Stimulated activated CD8-positive, alpha-beta memory T cell treated with anti-CD3 and anti-CD28 coated beads, Interleukin-15, amount 100 ng/mL, for 4 hours (primary cell): ENCODE results near the gene DYNLT1.
A peak's percentile ranks its signal among the peaks of the same experiment; 100 is the strongest.
"Not testable (repeated sequence)": the region's sequence is repeated elsewhere in the genome, so short reads cannot be mapped to it uniquely, and the experiment has no call there.

ENCODE experiments used
- DNase-seq, 2 donors: peaks; one replicate each; pipeline ENCODE4 v3.0.0-alpha.2; 2020; ENCODE audit warnings: low read depth in 2 of 2

Gene DYNLT1

DNA sequence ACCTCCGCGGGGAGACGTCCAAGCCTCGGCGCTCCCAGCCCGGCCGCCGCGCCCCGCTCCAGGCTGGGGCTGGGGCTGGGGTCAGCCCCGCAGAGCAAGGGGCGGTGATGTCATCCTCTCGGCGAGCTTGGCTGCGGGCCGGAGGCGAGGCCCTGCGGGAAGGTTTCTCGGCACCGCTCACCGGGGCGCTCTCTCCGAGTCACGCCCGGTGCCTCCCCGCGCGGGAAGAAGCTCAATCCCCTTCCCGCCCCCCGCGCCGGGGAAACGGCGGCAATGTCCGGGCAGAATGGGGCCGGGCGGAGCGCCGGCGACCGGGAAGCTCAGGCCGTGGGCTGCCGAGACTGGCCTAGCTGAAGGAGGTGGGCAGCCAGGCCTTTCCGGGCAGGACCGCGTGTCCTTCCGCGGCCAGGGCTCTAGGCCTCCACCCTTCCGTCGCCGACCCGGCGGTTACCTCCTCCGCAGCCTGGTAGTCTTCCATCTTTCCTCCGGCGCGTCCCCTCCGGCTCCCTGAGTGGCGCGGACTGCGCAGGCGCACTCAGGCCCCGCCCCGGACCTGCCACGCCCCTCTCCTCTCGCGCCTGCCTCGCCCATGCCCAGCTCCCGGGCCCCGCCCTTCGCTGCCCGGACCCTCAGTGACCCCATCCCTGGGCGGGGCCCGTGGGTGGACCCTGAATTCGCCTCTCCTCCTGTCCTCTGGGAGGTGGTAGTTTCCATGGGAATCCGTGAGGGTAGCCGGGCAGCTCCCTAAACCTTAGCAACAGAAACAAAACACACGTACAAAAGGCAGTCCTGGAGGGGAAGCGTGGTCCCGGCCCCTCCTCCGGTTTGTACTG is at the start of gene DYNLT1:
Gene DYNLT1 (minus strand): TSS at position 513 of the 833 bp plus-strand sequence. CDS start 35 bp downstream, at position 478.
- peak; percentile 73 to 77 for DNase-seq

DNA sequence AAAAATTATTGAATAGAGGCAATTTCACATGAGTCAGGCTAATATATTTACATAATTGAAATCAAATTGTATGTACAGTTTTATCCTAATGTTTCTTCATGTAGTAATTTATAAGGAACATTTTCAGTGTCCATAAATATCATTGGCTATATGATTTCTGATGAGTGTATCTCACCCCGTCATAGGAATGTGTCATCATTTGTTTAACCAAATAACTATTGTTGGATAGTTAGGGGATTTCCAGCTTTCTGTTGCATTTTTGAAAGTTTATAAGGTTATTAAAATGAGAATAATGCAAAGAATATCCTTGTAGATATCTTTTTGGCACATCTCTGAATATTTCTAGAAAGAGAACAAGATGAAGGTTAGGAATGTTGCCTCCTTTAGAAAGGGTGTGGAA is 44.3 kb upstream of the DYNLT1 start:
- no peak for DNase-seq

DNA sequence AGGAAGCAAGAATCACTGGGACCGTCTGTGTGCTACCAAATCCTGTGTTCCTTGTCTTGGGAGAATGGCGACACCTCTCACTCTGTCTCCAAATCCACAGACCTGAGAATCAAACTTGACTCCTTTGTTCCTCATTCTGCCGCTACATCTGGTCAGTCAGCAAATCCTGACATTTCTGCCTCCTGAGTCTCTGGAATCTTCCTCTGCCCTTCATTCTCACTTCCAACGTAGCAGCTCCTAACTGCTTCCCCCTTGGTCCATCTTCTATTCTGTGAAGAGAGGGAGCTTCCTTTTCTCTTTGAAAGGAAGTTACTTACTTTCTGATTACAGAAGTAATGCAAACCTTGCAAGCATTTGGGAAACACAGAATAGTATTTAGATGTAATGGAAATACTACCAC is 43.0 kb upstream of the DYNLT1 start:
- DNase-seq: no peak

DNA sequence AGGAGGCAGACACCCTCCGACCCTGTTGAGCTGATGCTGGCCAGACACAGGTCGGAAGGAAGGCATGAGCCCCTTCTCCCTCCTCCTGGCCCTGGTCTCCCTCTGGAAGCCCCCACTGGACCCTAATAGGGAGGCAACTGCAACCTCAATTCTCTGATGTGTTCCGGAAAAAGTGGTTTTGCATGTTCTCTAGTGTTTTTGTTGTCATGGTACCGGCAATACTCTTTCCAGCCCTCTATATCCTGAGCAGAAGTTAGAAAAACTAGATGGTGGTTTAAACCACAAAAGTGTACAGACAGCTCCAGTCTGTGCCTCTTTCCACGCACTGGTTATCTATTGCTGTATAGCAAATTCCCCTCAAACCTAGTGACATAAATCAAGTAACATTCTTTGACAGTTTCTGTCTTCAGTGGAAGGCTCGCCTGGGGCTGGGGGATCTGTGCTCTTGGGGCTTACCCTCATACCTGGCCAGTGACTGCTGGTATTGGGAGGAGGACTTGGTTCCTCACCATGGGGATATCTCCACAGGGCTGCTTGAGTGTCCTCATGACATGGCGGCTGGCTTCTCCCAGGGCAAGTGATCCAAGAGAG is 42.3 kb upstream of the DYNLT1 start:
- DNase-seq: no peak

DNA sequence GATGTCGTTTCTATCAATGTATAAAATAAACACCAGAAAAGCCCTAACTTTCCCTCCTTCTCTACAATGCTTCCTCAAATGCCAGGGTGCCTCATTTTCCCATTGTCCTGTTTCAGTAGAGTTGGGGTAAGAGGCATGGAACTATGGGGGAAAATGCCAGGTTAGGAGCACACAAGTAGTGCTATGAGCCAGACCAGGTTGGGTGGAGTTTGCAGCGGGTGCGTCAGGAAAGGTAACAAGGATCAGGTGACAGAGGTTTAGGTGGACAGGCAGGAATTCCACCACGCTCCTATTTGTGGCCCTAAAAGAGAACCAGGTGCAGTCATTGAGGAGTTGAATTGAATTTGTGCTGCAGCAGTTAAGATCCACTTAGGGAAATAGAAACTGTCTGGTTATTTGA is 41.8 kb upstream of the DYNLT1 start:
- DNase-seq: no peak

DNA sequence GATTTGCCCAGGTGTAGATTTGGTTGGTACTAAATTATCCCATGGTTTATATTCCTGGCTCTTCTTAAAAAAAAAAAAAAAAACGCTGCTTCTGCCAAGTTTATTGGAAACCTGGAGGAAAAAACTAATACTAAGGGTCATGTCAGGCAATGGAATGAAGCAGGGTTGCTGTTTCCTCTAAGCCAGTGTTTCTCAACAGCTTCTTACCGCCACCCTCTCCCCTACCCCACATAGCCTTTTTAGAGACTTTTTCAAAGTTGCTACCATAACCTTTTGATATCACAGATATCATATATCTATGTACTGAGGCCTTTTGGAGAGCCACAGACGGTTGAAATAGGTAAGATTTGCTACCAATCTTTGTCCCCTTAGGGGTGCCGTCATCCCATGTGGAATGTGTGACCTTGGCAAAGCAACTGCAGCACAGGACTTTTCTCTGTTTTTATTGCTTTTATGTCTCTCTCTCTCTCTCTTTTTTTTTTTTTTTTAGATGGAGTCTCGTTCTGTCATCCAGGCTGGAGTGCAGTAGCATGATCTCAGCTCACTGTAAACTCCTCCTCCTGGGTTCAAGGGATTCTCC is 40.3 kb upstream of the DYNLT1 start:
- DNase-seq: no peak

DNA sequence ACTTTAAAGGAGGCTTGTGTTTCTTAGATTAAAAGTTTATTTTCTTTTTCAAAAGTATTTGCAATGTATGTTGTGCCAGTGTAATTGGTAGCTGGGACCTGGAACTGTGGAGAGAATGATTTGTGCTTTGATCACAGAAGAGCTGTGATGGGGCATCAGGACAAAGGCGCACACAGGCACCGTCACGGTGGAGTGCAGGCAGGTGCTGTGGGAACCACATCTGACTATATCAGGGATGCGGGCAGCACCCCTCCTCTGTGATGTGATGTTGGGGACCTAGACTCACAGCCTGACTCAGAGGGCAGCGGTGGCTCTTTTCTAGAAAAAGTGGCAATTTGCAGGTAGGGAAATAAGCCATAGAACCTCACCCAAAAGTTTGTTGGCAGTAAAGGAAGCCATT is 39.8 kb upstream of the DYNLT1 start:
- DNase-seq: no peak

DNA sequence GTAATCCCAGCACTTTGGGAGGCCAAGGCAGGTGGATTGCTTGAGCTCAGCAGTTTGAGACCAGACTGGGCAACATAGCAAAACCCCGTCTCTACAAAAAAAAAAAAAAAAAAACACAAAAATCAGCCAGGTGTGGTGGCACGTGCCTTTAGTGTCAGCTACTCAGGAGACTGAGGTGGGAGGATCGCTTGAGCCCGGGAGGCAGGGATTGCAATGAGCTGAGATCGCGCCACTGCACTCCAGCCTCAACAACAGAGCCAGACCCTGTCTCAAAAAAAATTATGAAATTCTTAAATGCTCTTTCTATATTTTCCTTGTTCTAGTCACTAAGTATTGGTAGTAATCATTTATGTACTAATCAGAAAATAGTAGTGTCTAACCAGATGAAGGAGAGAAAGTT is 35.9 kb upstream of the DYNLT1 start:
- DNase-seq: no peak

DNA sequence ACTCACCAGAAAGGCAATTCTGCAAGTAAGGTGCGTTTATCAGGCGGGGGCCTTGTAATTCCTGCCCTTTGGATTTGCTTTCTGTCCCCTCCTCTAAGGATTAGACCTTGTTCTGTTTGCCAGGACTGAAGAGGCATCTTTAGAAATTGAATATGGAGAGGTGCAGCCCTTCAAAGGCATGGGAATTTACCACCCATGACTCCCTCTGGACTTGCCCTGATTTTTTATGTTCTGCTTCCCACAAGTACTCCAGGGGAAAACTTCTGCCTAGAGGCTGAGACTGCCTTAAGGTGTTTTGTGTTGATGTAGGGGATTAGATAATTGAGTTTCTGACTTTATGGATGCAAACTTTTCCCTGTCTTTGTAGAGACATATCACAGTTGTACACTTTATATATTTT is 35.5 kb upstream of the DYNLT1 start:
- no peak for DNase-seq

DNA sequence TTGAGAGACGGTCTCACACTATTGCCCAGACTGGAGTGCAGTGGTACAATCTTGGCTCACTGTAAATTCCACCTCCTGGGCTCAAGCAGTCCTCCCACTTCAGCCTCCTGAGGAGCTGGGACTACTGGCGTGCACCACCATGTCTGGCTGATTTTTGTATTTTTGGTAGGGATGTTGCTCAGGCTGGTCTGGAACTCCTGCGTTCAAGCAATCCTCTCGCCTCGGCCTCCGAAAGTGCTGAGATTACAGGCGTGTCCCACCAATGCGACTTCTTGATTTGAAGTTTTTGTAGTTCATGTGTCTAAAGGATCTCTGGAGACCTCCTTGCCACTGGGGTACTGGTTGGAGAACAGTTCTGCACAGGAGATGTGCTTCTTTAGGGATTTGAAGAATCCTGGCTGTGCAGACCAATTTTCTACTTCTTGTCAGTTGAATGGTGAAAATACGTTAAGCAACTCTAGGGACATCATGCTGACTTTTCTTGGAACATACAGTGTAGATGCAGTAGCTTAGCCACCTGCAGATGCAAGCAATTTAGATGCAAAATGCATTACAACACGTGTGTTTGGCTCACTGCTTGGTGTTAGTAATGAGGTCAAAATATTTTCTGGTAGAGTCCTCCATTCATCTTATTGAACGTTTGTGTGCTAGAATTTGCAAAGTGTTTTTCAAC is 33.5 kb upstream of the DYNLT1 start:
- DNase-seq: no peak

DNA sequence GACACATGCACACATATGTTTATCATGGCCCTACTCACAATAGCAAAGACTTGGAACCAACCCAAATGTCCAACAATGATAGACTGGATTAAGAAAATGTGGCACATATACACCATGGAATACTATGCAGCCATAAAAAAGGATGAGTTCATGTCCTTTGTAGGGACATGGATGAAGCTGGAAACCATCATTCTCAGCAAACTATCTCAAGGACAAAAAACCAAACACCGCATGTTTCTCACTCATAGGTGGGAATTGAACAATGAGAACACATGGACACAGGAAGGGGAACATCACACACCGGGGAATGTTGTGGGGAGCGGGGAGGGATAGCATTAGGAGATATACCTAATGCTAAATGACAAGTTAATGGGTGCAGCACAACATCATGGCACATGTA is 32.6 kb upstream of the DYNLT1 start:
- not testable (repeated sequence) for DNase-seq

DNA sequence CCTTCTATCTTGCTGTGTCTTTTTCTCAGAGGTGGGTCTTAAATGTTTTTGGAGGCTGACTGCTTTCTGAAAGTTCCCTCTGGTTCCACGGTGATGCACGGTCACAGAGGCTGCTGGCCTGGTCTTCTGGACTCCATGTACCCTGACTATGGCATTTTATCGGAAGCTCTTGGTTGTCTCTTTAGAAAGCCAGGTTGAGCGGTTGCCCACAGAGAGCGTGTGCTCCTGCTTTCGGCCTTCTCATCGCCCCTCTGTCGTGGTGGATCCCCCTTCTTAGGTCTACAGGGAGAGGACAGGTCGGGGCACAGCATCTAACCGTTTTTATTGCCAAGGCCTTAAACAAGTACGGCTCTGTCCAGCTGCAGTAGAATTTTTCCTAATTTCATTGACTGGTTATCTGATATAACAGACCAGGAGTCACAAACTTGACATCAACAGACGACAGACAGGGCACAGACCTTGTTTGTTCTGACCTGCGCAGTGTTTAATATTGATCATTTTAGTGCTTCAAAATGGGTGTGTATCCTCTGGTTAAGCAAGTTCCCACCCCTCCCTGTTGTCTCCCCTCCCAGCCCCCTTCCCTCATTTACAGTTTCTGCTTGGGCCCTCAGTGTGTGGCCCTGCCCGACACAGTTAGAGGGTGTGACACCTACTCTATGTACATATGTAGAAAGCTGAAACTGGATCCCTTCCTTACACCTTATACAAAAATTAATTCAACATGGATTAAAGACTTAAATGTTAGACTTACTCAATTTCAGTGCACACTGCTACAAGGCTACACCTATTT is 30.0 kb upstream of the DYNLT1 start:
- no peak for DNase-seq

DNA sequence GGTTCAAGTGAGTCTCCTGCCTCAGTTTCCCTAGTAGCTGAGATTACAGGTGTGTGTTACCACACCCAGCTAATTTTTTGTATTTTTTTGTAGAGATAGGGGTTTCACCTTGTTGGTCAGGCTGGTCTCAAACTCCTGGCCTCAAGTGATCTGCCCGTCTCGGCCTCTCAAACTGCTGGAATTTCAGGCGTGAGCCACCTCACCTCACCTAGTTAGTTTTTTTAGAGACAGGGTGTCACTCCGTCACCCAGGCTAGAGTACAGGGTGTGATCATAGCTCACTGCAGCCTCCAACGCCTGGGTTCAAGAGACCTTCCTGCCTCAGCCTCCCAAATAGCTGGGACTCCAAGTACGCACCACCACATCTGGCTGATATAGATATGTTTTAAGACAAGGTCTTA is 28.2 kb upstream of the DYNLT1 start:
- no peak for DNase-seq

DNA sequence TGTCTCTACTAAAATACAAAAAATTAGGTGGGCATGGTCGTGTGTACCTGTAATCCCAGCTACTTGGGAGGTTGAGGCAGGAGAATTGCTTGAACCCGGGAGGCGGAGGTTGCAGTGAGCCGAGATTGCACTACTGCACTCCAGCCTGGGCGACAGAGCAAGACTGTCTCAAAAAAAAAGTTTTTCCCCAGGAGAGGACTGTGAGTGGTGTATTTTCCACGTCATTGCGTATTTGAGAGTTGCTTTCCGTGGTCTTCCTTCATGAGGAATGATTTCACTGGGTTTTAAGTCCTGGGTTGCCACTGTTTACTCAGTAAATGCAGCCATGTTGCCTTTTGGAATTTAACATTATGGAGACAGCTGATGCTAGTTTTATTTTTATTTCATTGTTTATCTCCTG is 27.6 kb upstream of the DYNLT1 start:
- not testable (repeated sequence) for DNase-seq

DNA sequence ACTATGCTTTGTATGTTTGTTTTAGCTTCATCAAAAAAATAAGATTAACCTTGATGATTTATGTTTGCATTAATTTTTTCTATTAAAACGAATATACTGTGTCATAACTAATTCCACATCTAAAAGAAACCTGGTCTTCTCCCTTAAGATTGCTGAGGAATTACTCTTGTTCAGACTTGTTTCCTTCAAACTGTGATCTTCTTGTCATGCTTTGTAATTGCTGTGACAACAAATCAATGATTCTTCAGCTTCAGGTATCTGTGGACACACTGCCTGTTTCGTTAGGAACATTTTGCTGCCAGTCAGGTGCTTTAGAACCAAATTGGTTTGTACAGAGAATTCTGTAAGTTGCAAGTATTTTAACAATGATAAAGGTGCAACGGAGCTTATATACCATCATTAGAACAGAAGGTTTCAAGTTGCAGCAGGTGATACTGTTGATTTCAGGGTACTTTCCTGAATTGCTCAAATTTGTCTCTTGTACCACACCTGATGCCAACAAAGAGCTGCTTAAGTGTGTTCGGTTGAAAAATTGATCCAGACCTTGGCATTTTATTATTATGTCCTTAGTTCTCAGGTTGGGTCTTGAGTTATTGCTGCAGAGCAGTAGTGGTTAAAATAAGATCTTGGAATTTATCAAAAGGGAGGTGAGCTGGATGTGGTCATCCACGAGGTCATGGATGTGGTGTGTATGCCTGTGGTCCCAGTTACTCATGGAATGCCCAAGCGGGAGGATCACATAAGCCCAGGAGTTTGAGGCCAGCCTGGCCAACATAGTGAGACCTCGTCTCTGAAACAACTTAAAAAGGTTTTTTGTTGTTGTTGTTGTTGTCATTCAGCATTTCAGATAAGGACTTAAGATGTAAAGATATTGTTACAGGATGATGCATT is 24.8 kb upstream of the DYNLT1 start:
- no peak for DNase-seq

DNA sequence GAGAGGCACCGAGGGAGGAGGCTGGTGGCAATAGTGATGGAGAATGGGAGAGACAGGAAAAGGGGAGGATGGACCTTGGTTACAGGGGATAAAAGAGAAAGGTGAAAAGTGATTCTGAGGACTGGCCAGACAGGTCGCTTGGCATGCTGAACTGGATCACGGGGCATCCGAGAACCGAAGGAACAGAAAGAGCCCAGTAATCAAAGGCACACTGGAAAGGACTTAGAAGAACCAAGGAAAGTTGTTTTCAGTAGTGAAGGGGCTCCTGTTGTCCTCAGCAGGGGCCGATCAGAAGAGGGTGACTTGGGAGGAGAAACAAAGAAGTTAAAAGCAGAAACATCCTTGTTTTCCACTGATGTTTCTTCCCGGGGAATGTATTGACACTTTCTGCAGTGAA is 24.2 kb upstream of the DYNLT1 start:
- no peak for DNase-seq

DNA sequence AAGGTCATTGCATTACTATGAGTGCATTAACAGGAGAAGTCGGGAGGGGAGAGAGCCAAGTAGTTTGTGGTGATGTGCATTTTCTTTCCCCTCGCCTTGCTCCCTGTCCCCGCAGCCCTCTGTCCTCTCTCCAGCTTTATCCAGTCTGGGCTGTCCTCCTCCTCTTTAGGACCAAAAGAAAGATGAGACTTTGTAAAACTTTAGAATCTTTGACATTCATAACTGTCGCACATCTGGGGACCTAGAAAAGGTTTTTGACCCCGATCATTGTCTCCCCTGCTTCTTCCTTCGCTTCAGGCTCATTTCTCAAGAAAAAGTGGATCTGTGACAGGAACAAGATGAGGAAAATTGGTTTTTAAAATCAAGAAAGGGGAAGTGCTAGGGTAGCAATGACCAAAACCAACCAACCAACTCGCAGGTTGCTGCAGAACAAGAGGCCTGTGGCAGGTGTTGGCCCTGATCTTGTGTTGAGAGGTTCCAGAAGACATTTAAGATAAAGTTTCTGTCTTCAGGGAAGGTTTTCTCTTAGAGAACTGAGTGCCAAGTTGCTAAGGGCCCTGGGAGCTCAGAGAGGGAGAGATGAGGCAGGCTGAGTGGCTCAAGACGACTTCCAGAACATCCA is 22.9 kb upstream of the DYNLT1 start:
- DNase-seq: no peak

DNA sequence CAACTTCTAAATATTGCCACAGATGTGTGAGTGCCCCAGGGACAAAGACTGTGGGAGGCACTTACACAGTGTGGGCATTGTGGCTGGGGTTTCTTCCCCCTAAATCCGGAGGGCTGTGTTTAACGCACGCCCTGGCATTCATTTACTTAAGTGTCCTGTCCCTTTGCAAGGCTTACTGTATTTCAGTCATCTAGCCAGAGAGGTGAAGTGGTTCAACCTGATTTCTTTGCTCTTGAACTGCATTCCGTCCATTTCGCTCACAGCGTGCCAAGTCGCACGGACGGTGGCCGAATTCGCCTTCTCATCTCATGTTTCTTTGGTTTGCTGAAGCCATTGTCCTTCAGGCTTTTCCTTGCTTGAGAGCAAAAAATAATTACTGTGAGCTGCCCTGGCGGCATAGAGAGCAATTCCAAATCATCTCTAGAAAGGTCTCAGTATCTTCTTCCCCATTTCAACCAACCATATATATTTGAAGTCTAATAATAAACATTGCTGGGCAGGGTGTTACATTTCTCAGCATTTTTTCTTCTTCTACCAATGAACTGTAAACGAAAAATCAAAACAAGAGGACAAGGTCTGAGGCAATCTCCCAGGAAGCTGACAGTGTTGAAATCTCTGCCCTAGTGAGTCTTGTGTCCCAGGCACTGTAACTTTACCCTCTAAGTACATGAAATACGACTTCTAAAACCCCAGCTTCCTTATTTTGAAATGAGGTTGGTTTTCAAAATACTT is 22.3 kb upstream of the DYNLT1 start:
- no peak for DNase-seq

DNA sequence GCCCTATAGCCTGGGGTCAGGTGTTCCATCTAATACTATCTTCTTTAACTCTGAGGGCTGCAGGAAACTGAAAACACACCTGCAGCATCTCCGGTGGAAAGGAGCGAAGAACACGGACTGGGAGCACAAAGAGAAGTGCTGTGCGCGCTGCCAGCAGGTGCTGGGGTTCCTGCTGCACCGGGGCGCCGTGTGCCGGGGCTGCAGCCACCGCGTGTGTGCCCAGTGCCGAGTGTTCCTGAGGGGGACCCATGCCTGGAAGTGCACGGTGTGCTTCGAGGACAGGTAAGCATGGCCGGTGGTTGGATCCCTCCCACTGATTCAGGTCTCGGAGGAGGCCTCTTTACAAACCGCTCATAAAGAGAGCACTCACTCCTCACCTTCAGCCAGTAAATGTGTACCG is 20.8 kb upstream of the DYNLT1 start:
- DNase-seq: no peak
